Measurements from ENCODE around the gene ZNF483.
"Not testable (repeated sequence)": the region's sequence is repeated elsewhere in the genome, so short reads cannot be mapped to it uniquely, and the experiment has no call there.

ZNF483 gene

GRCh38 chr9:111548623-111549022 lies 23.6 kb downstream of the ZNF483 start:
- no peak for DNase-seq

DNA sequence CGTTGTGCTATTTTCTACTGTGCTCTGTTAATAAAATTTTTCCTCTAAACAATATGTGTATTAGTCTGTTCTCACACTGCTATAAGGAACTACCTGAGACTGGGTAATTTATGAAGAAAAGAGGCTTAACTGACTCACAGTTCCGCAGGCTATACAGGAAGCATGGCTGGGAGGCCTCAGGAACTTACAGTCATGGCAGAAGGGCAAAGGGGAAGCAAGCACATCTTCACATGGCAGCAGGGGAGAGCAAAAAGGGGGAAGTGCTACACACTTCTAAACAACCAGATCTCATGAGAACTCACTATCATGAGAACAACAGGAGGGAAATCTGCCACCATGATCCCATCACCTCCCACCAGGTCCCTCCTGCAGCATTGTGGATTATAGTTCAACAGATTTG lies 30.4 kb downstream of the ZNF483 start:
- not testable (repeated sequence) for DNase-seq

DNA sequence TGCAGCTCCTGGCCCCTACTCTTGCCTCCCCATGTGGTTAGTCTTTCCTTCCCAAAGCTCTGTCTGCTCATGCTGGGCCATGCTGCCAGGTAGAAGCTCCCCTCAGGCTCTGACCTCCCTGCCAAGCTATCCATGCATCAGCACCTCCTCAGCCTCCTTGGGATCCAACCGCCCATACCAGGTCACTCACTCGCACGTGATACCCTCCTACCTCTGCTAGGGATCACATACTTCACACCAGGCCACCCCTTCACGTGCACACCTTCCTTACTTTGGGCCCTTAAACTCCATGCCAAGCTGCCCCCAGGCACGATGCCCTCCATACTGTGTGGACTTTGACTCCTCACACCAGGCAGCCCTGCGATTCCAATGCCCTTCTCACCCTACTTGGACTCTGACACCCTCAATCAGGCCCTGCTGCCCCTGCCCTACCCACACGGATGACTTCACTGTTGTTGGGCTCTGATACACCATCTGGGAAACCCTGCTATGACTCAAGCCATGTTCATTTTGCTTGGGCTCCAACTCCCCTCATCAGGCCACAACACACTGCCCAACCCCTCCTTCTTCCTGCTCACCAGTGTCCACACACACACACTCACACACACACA lies 34.1 kb downstream of the ZNF483 start:
- no peak for DNase-seq

DNA sequence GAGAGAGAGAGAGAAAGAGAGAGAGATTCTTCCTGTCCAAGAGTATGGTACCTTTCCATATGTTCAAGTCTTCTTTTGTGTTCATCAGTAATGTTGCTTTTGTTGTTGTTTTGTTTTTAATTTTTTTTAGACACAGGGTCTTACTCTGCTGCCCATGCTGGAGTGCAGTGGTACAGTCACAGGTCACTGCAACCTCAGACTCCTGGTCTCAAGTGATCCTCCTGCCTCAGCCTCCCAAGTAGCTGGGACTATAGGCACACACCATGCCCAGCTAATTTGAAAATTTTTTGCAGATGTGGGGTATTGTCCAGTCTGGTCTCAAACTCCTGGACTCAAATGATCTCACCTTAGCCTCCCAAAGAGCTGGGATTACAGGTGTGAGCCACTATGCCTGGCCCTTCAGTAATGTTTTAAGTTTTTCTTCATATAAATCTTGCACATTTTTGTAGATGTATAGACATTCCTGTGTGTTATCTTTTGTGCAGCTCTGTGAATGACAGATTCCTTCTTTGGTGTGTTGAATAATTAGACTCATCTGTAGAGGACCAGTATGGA lies 36.3 kb downstream of the ZNF483 start:
- no peak for DNase-seq

- DNase-seq: no peak
Measured at GRCh38 chr9:111566234-111566633, 41.3 kb downstream of the ZNF483 start.

GRCh38 chr9:111568127-111568526 lies 43.1 kb downstream of the ZNF483 start:
- DNase-seq: not testable (repeated sequence)

GRCh38 chr9:111572950-111573604 lies 48.1 kb downstream of the ZNF483 start:
- DNase-seq: no peak

DNA sequence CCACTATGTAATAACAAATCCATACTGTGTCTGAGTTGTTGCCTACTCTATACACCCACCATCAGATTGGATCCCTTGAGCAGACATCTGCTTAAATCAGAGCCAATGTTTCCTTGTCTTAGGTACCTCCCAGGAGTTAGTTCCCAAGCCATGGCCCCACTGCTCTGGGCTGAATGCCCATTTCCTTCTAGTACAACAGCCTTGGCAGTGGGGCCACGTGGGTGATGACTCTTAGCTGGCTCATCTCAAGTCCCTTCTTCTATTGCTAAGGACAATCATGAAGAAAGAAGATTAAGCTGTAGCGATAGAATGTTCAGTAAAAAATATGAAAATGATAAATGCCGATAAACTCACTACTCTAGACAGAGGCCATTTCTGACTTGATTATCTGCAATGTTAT lies 57.9 kb downstream of the ZNF483 start:
- no peak for DNase-seq

DNA sequence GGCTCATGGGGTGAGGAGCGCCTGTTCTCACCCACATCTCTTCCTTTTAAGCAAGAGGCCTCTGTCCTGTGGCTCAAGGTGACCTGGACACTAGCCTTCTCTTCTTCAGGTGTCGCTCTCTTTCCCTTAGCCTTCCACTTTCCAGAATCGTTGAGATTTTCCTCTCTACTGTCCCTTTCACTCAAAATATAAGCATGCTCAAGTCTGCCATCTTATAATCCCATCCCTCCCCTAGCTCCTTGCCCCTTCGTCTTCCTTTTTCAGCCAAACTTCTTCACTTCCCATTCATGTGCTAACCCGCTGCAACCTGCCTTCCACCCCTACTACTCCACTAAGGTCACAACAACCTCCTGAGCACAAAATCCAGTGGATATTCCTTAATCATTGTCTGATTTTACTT lies 61.4 kb downstream of the ZNF483 start:
- no peak for DNase-seq

- no peak for DNase-seq
Measured at GRCh38 chr9:111588846-111589245, 63.9 kb downstream of the ZNF483 start.

- DNase-seq: no peak
Measured at GRCh38 chr9:111597852-111598732, 73.1 kb downstream of the ZNF483 start.

GRCh38 chr9:111598733-111599091 lies 73.7 kb downstream of the ZNF483 start:
- DNase-seq: no peak

DNA sequence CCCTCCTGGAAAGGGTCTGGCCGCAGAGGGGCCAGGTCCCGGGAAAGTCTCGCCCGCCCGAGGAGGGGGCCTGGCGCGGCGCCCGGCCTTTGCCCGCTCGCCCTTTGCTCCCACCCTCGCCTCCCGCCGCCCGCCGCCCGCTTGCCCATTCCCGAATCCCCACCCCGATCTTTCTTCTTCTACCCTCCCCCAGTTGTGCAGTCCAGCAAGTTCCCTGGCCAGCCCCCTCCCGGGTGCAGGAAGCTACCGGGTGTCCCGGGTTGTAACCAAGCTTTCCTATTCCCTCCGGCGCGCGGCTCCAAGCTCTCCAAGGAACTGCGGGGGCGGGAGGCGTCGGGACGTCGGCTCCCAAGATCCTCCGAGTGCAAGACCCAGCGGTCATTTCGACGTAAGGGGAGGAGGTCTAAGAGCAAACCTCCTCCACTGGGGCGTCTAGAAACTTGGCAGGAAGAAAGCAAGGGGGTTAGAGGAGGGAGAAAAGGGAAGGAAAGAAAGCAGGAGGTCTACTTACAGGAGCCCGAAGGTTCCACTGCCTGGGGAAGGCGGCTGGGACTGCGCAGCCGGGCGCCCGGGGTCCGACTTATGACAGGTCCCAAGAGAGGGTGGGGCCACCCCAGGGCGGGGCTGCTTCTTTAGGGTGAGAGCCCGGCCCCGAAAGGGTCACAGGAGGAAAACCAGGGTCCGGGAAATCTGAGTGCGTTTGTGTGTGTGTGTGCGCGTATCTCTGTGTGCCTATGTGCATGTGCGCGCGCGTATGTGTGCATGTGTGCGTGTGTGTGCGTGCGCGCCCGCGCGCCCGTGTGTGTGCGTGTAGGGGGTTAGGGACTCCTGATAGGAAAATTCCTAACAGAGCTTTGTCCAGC lies 74.3 kb downstream of the ZNF483 start, which contains the start of gene PTGR1:
Gene PTGR1, minus strand, starts transcription at position 556 of the 863 bp plus-strand sequence. CDS start 2,225 bp downstream, outside the sequence.
- DNase-seq: no peak

DNA sequence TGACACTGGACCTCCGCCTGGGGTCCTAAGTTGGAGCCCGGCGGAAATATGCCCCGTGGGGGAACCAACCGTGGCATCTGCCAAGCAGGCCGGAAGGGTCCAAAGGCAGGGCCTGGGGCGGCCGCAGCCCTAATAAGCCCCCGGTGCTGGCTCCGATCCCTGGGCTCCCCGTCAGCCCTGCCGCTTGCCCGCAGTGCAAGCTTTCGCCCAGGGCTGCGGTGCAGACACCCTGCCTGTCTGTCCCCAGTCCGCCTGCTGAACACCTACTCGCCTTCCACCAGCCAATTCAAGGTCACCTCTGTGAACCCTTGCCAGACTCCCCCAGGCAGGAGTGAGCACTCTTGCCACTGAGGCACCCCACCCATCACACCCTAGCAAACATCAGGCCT lies 75.0 kb downstream of the ZNF483 start:
- DNase-seq: no peak

- DNase-seq: no peak
Measured at GRCh38 chr9:111601237-111602018, 76.4 kb downstream of the ZNF483 start.

- DNase-seq: no peak
Measured at GRCh38 chr9:111603041-111603440, 78.1 kb downstream of the ZNF483 start.

DNA sequence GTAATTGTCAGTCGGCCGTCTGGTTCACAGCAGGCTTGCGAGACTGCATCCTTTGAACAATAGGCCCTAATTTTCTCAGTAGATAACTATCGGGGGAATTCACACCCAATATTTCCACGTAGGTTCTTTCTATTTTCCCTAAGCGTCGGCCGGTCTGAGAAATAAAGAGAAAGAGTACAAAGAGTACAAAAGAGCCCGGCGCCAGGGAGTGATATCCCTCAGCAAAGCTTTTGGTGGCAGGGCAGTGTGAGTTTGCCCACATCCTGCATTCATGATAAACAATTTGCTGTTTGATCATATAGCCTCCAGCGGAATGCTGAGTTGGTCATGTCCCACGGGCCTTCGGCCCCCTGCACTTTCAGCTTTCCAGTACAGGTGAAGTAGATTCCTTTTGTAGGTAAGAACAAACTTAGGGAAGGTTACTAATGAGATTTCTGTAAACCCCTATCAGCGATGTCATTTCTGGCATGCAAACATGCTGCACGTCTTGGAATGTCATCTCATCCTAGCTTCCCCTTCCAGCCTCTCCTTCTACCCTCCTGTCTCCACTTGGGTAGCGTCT lies 79.2 kb downstream of the ZNF483 start:
- no peak for DNase-seq

DNA sequence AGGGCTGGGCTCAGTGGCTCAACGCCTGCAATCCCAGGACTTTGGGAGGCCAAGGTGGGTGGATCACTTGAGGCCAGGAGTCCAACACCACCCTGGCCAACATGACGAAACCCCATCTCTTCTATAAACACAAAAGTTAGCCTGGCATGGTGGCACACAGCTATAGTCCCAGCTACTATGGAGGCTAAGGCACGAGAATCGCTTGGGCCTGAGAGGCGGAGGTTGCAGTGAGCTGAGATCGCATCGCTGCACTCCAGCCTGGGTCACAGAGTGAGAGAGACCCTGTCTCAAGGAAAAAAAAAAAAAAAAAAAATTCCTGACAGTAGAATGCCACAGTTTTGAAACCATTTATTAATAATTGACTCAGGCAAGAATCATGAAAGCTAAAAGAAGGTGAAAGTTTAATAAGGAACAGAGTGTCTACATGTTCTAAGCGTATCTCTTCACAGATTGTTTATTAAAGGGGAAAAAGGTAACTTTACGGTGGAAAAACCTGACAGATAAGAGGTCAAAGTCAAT lies 80.1 kb downstream of the ZNF483 start:
- DNase-seq: no peak

GRCh38 chr9:111610149-111610548 lies 85.2 kb downstream of the ZNF483 start:
- DNase-seq: no peak

GRCh38 chr9:111610845-111611244 lies 85.9 kb downstream of the ZNF483 start:
- no peak for DNase-seq

DNA sequence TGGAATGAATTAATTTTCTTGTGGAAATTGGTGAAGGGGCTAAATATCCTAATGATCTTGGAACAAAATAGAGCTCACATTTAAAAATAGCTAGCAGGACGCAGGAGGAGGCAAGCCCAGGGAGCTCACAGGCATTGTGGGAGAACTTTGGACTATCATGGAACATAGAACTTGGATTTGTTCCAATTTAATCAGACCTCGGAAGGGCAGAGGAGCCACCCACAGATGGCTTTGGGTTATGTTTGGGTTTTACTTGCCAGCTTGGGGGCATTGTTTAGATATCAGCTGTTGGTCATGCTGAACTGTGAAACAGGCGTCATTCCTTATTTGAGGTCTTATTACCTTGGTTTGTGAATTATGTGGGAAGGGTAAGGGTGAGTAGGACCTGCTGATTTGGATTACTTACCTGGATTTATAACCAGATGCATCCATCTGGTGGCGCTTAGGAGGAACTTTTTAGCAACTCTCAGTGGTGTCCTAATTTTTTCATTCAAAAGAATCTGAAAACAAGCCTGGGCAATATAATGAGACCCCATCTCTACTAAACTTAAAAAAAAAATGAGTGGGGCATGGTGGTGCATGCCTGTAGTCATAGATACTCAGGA lies 88.6 kb downstream of the ZNF483 start:
- DNase-seq: no peak
